HepG2 (cell line): ENCODE data around the gene RAPGEF5. TPM values are rescaled to one million over a fixed set of nuclear protein-coding genes. Genes with fewer than 3 reads are reported as not detected.

ENCODE experiments used
- ATAC-seq: fragments of 200-7000 bp; cut with Tn5 transposase; 3 replicates; pipeline ENCODE4 v1.9.1; 2020; ENCODE audit warnings: mild to moderate bottlenecking, moderate library complexity
- BruUV-seq: library from RNA; stranded (reverse); fragments of 400-500 nt; replicated peaks from 2 replicates; lab custom pipeline; 2021; lab: Mats Ljungman, UMichigan
- CTCF ChIA-PET: fragments of 300-600 bp; formaldehyde crosslinking; extraction: SDS; loops from one replicate; lab custom pipeline; 2021; ENCODE audit warnings: low total read pairs, inconsistent platforms, low intra/inter-chr PET ratio; lab: Yijun Ruan, JAX
- POLR2A ChIA-PET: fragments of 350-600 bp; sonication (Branson Sonifier 250); formaldehyde crosslinking; loops from one replicate; lab custom pipeline; 2020; ENCODE audit warnings: antibody characterized with exemption, inconsistent platforms; lab: Yijun Ruan, JAX
- DNase-seq: peaks from one replicate; pipeline ENCODE4 v3.0.0-alpha.2; 2015; ENCODE audit warnings: low spot score
- FAIRE-seq: peaks from 3 replicates; lab custom pipeline; 2011; peaks lifted over from hg19 to GRCh38; lab: Jason Lieb, UNC
- H2AFZ ChIP-seq: one replicate; pipeline ENCODE4 v1.6.1; 2011; ENCODE audit warnings: low read length, inconsistent platforms
- H3K27ac ChIP-seq: fragments of 300-600 bp; 3 replicates; pipeline ENCODE4 v1.8.0; 2011; ENCODE audit warnings: mixed run types, mild to moderate bottlenecking, mixed read lengths, low read length, inconsistent platforms; ENCODE audit not compliant: insufficient read depth; ENCODE audit errors: extremely low read length
- H3K27me3 ChIP-seq, 2 experiments: fragments of 200-600 bp in 1 of 2; 2 replicates in 1 of 2; 3 replicates in 1 of 2; pipeline versions ENCODE4 v1.6.0 to v1.8.0; 2011; ENCODE audit warnings: low read length in 2 of 2, mild to moderate bottlenecking in 2 of 2, moderate library complexity in 2 of 2, inconsistent platforms in 1 of 2; ENCODE audit not compliant: insufficient read depth in 2 of 2, control insufficient read depth in 1 of 2
- H3K36me3 ChIP-seq, 2 experiments: fragments of 200-600 bp in 1 of 2; replicated peaks in 1 of 2; 2 replicates in 1 of 2; 3 replicates in 1 of 2; pipeline versions ENCODE4 v1.5.1 to v1.8.0; 2011; ENCODE audit warnings: low read length in 2 of 2, inconsistent platforms in 1 of 2; ENCODE audit not compliant: insufficient read depth in 2 of 2, control insufficient read depth in 1 of 2
- H3K4me1 ChIP-seq: 2 replicates; pipeline ENCODE4 v1.5.1; 2012; ENCODE audit warnings: low read length, inconsistent platforms; ENCODE audit not compliant: insufficient read depth
- H3K4me2 ChIP-seq: 2 replicates; pipeline ENCODE4 v1.6.0; 2011; ENCODE audit warnings: low read depth, low read length, inconsistent platforms
- H3K4me3 ChIP-seq, 3 experiments: fragments of 200-600 bp in 1 of 3; sonication (generic), shearing (Covaris generic) in 1 of 3; replicated peaks in 1 of 3; 2 replicates each; pipeline ENCODE4 v1.5.1; 2011 to 2016; ENCODE audit warnings: low read length in 3 of 3, inconsistent platforms in 2 of 3, low read depth in 2 of 3, mild to moderate bottlenecking in 2 of 3, control low read depth in 1 of 3, mixed read lengths in 1 of 3; ENCODE audit not compliant: insufficient read depth in 1 of 3
- H3K79me2 ChIP-seq: one replicate; pipeline ENCODE4 v1.6.1; 2011; ENCODE audit warnings: low read length, inconsistent platforms; ENCODE audit not compliant: insufficient read depth
- H3K9ac ChIP-seq: 2 replicates; pipeline ENCODE4 v1.6.0; 2011; ENCODE audit warnings: mild to moderate bottlenecking, low read depth, low read length, inconsistent platforms; ENCODE audit not compliant: insufficient read depth
- H3K9me3 ChIP-seq: 2 replicates; pipeline ENCODE4 v1.5.1; 2012; ENCODE audit warnings: mild to moderate bottlenecking, low read length
- H4K20me1 ChIP-seq: 2 replicates; pipeline ENCODE4 v1.6.0; 2011; ENCODE audit warnings: inconsistent platforms, mild to moderate bottlenecking, low read length, moderate library complexity; ENCODE audit not compliant: insufficient read depth
- ARNTL ChIP-seq: sonication (generic); formaldehyde crosslinking; IDR thresholded peaks from 2 replicates; pipeline ENCODE4 v1.4.0; 2020; ENCODE audit warnings: mild to moderate bottlenecking, missing genetic modification reagents
- ETV6 ChIP-seq: sonication (generic); formaldehyde crosslinking; conservative IDR thresholded peaks from 2 replicates; pipeline ENCODE4 v1.4.0; 2020; ENCODE audit warnings: missing genetic modification reagents
- KAT2B ChIP-seq: fragments of 150-350 bp; IDR thresholded peaks from 2 replicates; pipeline ENCODE4 v1.6.1; 2014; ENCODE audit warnings: low read depth, low read length, borderline replicate concordance
- KLF11 ChIP-seq: IDR thresholded peaks from 2 replicates; pipeline ENCODE4 v1.6.1; 2016; ENCODE audit warnings: missing compliant biosample characterization
- NCOR1 ChIP-seq: fragments of 200-600 bp; sonication (generic); IDR thresholded peaks from 2 replicates; pipeline ENCODE4 v1.7.0; 2017; ENCODE audit warnings: antibody characterized with exemption, low read length, borderline replicate concordance
- NFE2L2 ChIP-seq: fragments of 150-350 bp; IDR thresholded peaks from 2 replicates; pipeline ENCODE4 v1.6.1; 2014; ENCODE audit warnings: low read length
- NFIC ChIP-seq: IDR thresholded peaks from 2 replicates; pipeline ENCODE4 v1.6.1; 2012; ENCODE audit warnings: mild to moderate bottlenecking, low read length, inconsistent platforms
- RBM22 ChIP-seq: fragments of 200-400 bp; formaldehyde crosslinking; optimal IDR thresholded peaks from 2 replicates; pipeline ENCODE3; 2017; ENCODE audit warnings: mild to moderate bottlenecking, low read length, moderate library complexity
- REL ChIP-seq: sonication (generic); formaldehyde crosslinking; conservative IDR thresholded peaks from 2 replicates; pipeline ENCODE4 v1.8.0; 2022; ENCODE audit warnings: mild to moderate bottlenecking, missing genetic modification reagents, moderate library complexity
- RELA ChIP-seq: sonication (generic); formaldehyde crosslinking; IDR thresholded peaks from 2 replicates; pipeline ENCODE4 v1.4.0; 2020; ENCODE audit warnings: missing genetic modification reagents
- RXRA ChIP-seq: sonication (generic); formaldehyde crosslinking; IDR thresholded peaks from 2 replicates; pipeline ENCODE4 v1.5.1; 2020; ENCODE audit warnings: missing genetic modification reagents
- SP1 ChIP-seq, 2 experiments: fragments of 450-650 bp in 1 of 2; sonication (generic) in 1 of 2; formaldehyde crosslinking in 1 of 2; IDR thresholded peaks; 2 replicates each; pipeline versions ENCODE4 v1.4.0 to v1.6.1; 2016 to 2020; ENCODE audit warnings: missing genetic modification reagents in 1 of 2
- ZBTB42 ChIP-seq: sonication (generic); formaldehyde crosslinking; IDR thresholded peaks from 2 replicates; pipeline ENCODE4 v1.5.0; 2020; ENCODE audit warnings: mild to moderate bottlenecking, missing genetic modification reagents
- ZNF230 ChIP-seq: sonication (generic); formaldehyde crosslinking; IDR thresholded peaks from 2 replicates; pipeline ENCODE4 v1.4.0; 2020; ENCODE audit warnings: mild to moderate bottlenecking, missing genetic modification reagents
- ZNF572 ChIP-seq: sonication (generic); formaldehyde crosslinking; IDR thresholded peaks from 2 replicates; pipeline ENCODE4 v1.5.1; 2020; ENCODE audit warnings: mild to moderate bottlenecking, missing genetic modification reagents
- ZNF724P ChIP-seq: sonication (generic); formaldehyde crosslinking; IDR thresholded peaks from 2 replicates; pipeline ENCODE4 v1.8.0; 2022; ENCODE audit warnings: missing genetic modification reagents, borderline replicate concordance
- WGBS: methylation state at CpG from one replicate; pipeline ENCODE4 v1.1.6; 2017; ENCODE audit warnings: low lambda C conversion rate; 5-methylcytosine and 5-hydroxymethylcytosine counted together
- in situ Hi-C: cut with HindIII; loops from 2 replicates; pipeline ENCODE4 v1.10.0; 2017; ENCODE audit warnings: low pct_unique_long_range_greater_than_20kb; ENCODE audit not compliant: extremely low pct_ligation_motif_present
- intact Hi-C: fragments of 100-400 bp; cut with micrococcal nuclease; formaldehyde crosslinking; loops from one replicate; pipeline ENCODE4 v1.10.0; 2022; ENCODE audit not compliant: unreplicated experiment
- polyA plus RNA-seq, 8 experiments: library from polyadenylated mRNA; depleted of rRNA in 3 of 8; stranded (reverse) in 7 of 8; unstranded in 1 of 8; fragments of >200 nt; fragmentation: Illumina TruSeq in 4 of 8; extraction: Trizol in 4 of 8; gene quantifications; 2 replicates each; pipeline versions ENCODE4 v1.2.1 to v1.2.3, GENCODE V29; 2011 to 2016; ENCODE audit warnings: low read depth in 4 of 8, missing spikeins in 1 of 8, mixed read lengths in 1 of 8; ENCODE audit not compliant: insufficient read depth in 1 of 8
- total RNA-seq, 5 experiments: library from RNA; depleted of rRNA; stranded (reverse); fragments of >200 nt; fragmentation: Illumina TruSeq; extraction: Trizol; gene quantifications; 2 replicates each; pipeline ENCODE4 v1.2.3, GENCODE V29; 2016; ENCODE audit warnings: low read depth in 1 of 5
- TF ChIP-seq, protein P1 (sequence below): sonication (generic); formaldehyde crosslinking; IDR thresholded peaks from 2 replicates; pipeline ENCODE4 v1.4.0; 2020; ENCODE audit warnings: missing genetic modification reagents
- TF ChIP-seq, protein P2 (sequence below): sonication (generic); formaldehyde crosslinking; IDR thresholded peaks from 2 replicates; pipeline ENCODE4 v1.5.1; 2020; ENCODE audit warnings: mild to moderate bottlenecking, missing genetic modification reagents, moderate library complexity

Gene RAPGEF5
- total and polyA plus RNA-seq, 2 of the 13 experiments (the other 11 are each of a cell fraction or from before 2014, with no cell fraction given) = 17.1 to 23.4 TPM

DNA sequence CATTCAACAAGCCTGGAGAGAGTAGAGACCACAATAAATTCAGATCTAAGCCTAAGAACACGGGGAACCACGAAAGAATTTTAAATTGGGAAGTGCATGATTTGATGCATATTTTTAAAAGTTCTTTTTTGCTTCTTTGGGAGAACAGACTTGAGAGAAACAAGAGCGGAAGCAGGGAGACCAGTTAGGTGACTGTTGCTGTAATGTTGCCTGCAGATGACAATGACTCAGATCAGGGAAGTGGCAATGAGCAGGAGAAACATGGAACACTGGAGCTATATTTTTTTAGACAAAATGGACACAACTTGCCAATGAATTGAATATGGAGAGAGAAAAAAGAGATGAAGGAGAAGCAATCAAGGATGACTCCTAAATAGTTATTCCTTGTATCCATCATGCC, 125.1 kb downstream of the RAPGEF5 start:
- ChIA-PET CTCF (no interaction called here), POLR2A (no interaction called here)
- no peak overlapping the region for H3K4me2 ChIP-seq
- H3K4me1 ChIP-seq = peaks cover 12% of the 10 kb centered on the region; the same call in 1 of the 2 replicates
- no peaks in the 10 kb centered on the region for H3K9me3 ChIP-seq
- intact Hi-C loops = no loop called here
- no peak overlapping the region for H3K27ac ChIP-seq
- H3K79me2 ChIP-seq = no peaks in the 10 kb centered on the region
- H3K9ac ChIP-seq = no peak overlapping the region
- TF ChIP-seq KLF11 (CRISPR knock-in tag) (no peak), RELA (CRISPR knock-in tag) (no peak), NFIC (no peak), ZBTB42 (CRISPR knock-in tag) (no peak), RBM22 (no peak), RXRA (CRISPR knock-in tag) (no peak), ARNTL (CRISPR knock-in tag) (no peak), KAT2B (no peak), NCOR1 (no peak), SP1 (IDR thresholded peaks at IDR 0.05) (no peak), SP1 (CRISPR knock-in tag; IDR thresholded peaks at IDR 0.05) (no peak), ETV6 (no peak), ZNF724P (CRISPR knock-in tag) (no peak), REL (CRISPR knock-in tag) (no peak), ZNF572 (CRISPR knock-in tag) (no peak), ZNF230 (CRISPR knock-in tag) (no peak), NFE2L2 (no peak)
- TF ChIP-seq, protein P1, sequence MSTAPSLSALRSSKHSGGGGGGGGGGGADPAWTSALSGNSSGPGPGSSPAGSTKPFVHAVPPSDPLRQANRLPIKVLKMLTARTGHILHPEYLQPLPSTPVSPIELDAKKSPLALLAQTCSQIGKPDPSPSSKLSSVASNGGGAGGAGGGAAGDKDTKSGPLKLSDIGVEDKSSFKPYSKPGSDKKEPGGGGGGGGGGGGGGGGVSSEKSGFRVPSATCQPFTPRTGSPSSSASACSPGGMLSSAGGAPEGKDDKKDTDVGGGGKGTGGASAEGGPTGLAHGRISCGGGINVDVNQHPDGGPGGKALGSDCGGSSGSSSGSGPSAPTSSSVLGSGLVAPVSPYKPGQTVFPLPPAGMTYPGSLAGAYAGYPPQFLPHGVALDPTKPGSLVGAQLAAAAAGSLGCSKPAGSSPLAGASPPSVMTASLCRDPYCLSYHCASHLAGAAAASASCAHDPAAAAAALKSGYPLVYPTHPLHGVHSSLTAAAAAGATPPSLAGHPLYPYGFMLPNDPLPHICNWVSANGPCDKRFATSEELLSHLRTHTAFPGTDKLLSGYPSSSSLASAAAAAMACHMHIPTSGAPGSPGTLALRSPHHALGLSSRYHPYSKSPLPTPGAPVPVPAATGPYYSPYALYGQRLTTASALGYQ (CRISPR knock-in tag) = no peak
- TF ChIP-seq, protein P2, sequence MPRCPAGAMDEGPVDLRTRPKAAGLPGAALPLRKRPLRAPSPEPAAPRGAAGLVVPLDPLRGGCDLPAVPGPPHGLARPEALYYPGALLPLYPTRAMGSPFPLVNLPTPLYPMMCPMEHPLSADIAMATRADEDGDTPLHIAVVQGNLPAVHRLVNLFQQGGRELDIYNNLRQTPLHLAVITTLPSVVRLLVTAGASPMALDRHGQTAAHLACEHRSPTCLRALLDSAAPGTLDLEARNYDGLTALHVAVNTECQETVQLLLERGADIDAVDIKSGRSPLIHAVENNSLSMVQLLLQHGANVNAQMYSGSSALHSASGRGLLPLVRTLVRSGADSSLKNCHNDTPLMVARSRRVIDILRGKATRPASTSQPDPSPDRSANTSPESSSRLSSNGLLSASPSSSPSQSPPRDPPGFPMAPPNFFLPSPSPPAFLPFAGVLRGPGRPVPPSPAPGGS = no peak
- H2AFZ ChIP-seq = no peak overlapping the region
- FAIRE-seq = no peak
- no peaks in the 10 kb centered on the region for H3K27me3 ChIP-seq
- DNase-seq = no peak
- WGBS = over 99% methylated on average over 3 of the region's 3 CpGs
- in situ Hi-C loops = no loop called here
- peaks cover 3 to 45% of the 10 kb centered on the region in 2 experiments for H3K36me3 ChIP-seq
- H3K4me3 ChIP-seq = no peak overlapping the region
- no peak for ATAC-seq
- H4K20me1 ChIP-seq = peaks cover 11% of the 10 kb centered on the region
- no TSS peak for BruUV-seq
